Measurements from ENCODE around the gene CCNB1IP1.

Gene CCNB1IP1

GRCh38 chr14:20317720-20318119 is 15.4 kb downstream of the CCNB1IP1 start:
- Histone ChIP-seq H3K4me3 (ENCODE audit: low read depth, low read length) (no peak overlapping the region), H2AFZ (no peak overlapping the region), H3K79me2 (no peaks in the 10 kb centered on the region), H3K36me3 (ENCODE audit: control insufficient read depth, insufficient read depth, low read length) (no peaks in the 10 kb centered on the region), H3K9me3 (ENCODE audit: control insufficient read depth, low read length) (no peaks in the 10 kb centered on the region), H3K27ac (no peak overlapping the region), H3K27me3 (ENCODE audit: control insufficient read depth, insufficient read depth, low read length) (no peaks in the 10 kb centered on the region), H3K9ac (no peak overlapping the region), H3K4me2 (ENCODE audit: low read length) (no peak overlapping the region), H3K4me1 (no peaks in the 10 kb centered on the region)
- TF ChIP-seq CTCF (IDR thresholded peaks at IDR 0.05): no peak

- no peaks in the 10 kb centered on the region for H3K36me3 ChIP-seq (ENCODE audit: control insufficient read depth, insufficient read depth, low read length)
- H3K9me3 ChIP-seq (ENCODE audit: control insufficient read depth, low read length): no peaks in the 10 kb centered on the region
- H3K27ac ChIP-seq: no peak overlapping the region
- H3K27me3 ChIP-seq (ENCODE audit: control insufficient read depth, insufficient read depth, low read length): no peaks in the 10 kb centered on the region
- H3K9ac ChIP-seq: no peak overlapping the region
- H3K4me2 ChIP-seq (ENCODE audit: low read length): no peak overlapping the region
- no peak for TF ChIP-seq CTCF (IDR thresholded peaks at IDR 0.05)
- H3K79me2 ChIP-seq: no peaks in the 10 kb centered on the region
- no peaks in the 10 kb centered on the region for H3K4me1 ChIP-seq
- no peak overlapping the region for H3K4me3 ChIP-seq (ENCODE audit: low read depth, low read length)
- H2AFZ ChIP-seq: no peak overlapping the region
Observed at GRCh38 chr14:20314026-20314425, 19.1 kb downstream of the CCNB1IP1 start.

- H2AFZ ChIP-seq: peak overlapping the region; percentile 63
- H3K27ac ChIP-seq: no peak overlapping the region
- H3K9me3 ChIP-seq (ENCODE audit: control insufficient read depth, low read length): no peaks in the 10 kb centered on the region
- peaks cover 8% of the 10 kb centered on the region for H3K4me1 ChIP-seq
- H3K79me2 ChIP-seq: peaks cover 7% of the 10 kb centered on the region
- peak overlapping the region; percentile 85 for H3K4me3 ChIP-seq (ENCODE audit: low read depth, low read length)
- no peak overlapping the region for H3K4me2 ChIP-seq (ENCODE audit: low read length)
- TF ChIP-seq CTCF (IDR thresholded peaks at IDR 0.05): no peak
- H3K9ac ChIP-seq: no peak overlapping the region
- H3K27me3 ChIP-seq (ENCODE audit: control insufficient read depth, insufficient read depth, low read length): no peaks in the 10 kb centered on the region
- H3K36me3 ChIP-seq (ENCODE audit: control insufficient read depth, insufficient read depth, low read length): no peaks in the 10 kb centered on the region
Observed at GRCh38 chr14:20306079-20306423, 27.0 kb downstream of the CCNB1IP1 start.

- no peak within 1 kb of the TSS for H3K9ac ChIP-seq
- peak; percentile 93 for TF ChIP-seq CTCF (IDR thresholded peaks at IDR 0.05)
- peak within 1 kb of the TSS; percentile 34 for H3K27ac ChIP-seq
- peak within 1 kb of the TSS; percentile 77 for H3K4me2 ChIP-seq (ENCODE audit: low read length)
- H3K4me1 ChIP-seq: peaks cover 8% of the 10 kb centered on the region
- no peaks in the 10 kb centered on the region for H3K27me3 ChIP-seq (ENCODE audit: control insufficient read depth, insufficient read depth, low read length)
- peaks cover 7% of the 10 kb centered on the region for H3K79me2 ChIP-seq
- H3K4me3 ChIP-seq (ENCODE audit: low read depth, low read length): peak within 1 kb of the TSS; percentile 85
- no peaks in the 10 kb centered on the region for H3K36me3 ChIP-seq (ENCODE audit: control insufficient read depth, insufficient read depth, low read length)
- no peaks in the 10 kb centered on the region for H3K9me3 ChIP-seq (ENCODE audit: control insufficient read depth, low read length)
- peak within 1 kb of the TSS; percentile 63 for H2AFZ ChIP-seq
Observed at GRCh38 chr14:20305265-20306078, 27.6 kb downstream of the CCNB1IP1 start, which contains the start of gene TTC5. TSS of gene TTC5 (minus strand) at chr14:20305951. CDS start at chr14:20305937, 14 bp downstream.
